Esophagus muscularis mucosa (tissue), 4 donors: ENCODE data around the gene CTDSP1. TPM values are rescaled to one million over a fixed set of nuclear protein-coding genes. Genes with fewer than 3 reads are reported as not detected.

Experiments used
- DNase-seq: peaks from one replicate; pipeline ENCODE4 v3.0.0-alpha.2; 2017; ENCODE audit errors: extremely low spot score
- H3K27ac ChIP-seq, 4 donors: fragments of 200-600 bp; sonication (generic); replicated peaks in 1 of 4; 1 replicate in 3 of 4; 2 replicates in 1 of 4; pipeline ENCODE4 v1.5.1; 2016 to 2019; ENCODE audit warnings: mild to moderate bottlenecking in 1 of 4
- H3K27me3 ChIP-seq, 4 donors: fragments of 200-600 bp; sonication (generic); one replicate each; pipeline versions ENCODE4 v1.5.1 to v1.6.0; 2016 to 2019
- H3K36me3 ChIP-seq, 4 donors: fragments of 200-600 bp; sonication (generic); one replicate each; pipeline ENCODE4 v1.5.1; 2016 to 2019
- H3K4me1 ChIP-seq, 4 donors: fragments of 200-600 bp; sonication (generic); one replicate each; pipeline ENCODE4 v1.5.1; 2016 to 2019
- H3K4me3 ChIP-seq, 4 donors: fragments of 200-600 bp; sonication (generic); 1 replicate in 2 of 4; 2 replicates in 2 of 4; pipeline ENCODE4 v1.5.1; 2016 to 2019; ENCODE audit warnings: mild to moderate bottlenecking in 4 of 4, moderate library complexity in 1 of 4
- H3K9me3 ChIP-seq, 4 donors: fragments of 200-600 bp; sonication (generic); 1 replicate in 3 of 4; 2 replicates in 1 of 4; pipeline ENCODE4 v1.5.1; 2016 to 2019
- EP300 ChIP-seq: sonication (generic); formaldehyde crosslinking; IDR thresholded peaks from one replicate; pipeline ENCODE4 v1.6.1; 2017; ENCODE audit warnings: antibody characterized with exemption
- POLR2A ChIP-seq: fragments of 450-650 bp; IDR thresholded peaks from one replicate; pipeline ENCODE4 v1.6.1; 2017; ENCODE audit warnings: antibody characterized with exemption, moderate library complexity, mild to moderate bottlenecking, low read depth
- POLR2AphosphoS5 ChIP-seq, 2 donors: sonication (generic); formaldehyde crosslinking; IDR thresholded peaks; one replicate each; pipeline ENCODE4 v1.6.1; 2017; ENCODE audit warnings: antibody characterized with exemption in 2 of 2
- WGBS: methylation state at CpG from one replicate; pipeline ENCODE4 v1.1.5; 2018; 5-methylcytosine and 5-hydroxymethylcytosine counted together
- intact Hi-C: fragments of 100-400 bp; cut with DNase I; formaldehyde crosslinking; loops from one replicate; pipeline ENCODE4 v1.15.1; 2023
- total RNA-seq, 4 donors: library from RNA; depleted of rRNA; stranded (reverse); fragments of >200 nt; gene quantifications; one replicate each; pipeline versions ENCODE4 v1.1.0 to v1.2.1, GENCODE V29; 2016
- TF ChIP-seq, protein P1 (sequence below), 3 experiments: fragments of 200-600 bp in 2 of 3; fragments of 450-650 bp in 1 of 3; sonication (generic) in 2 of 3; IDR thresholded peaks; one replicate each; pipeline ENCODE4 v1.5.1; 2017 to 2019; ENCODE audit warnings: antibody characterized with exemption in 3 of 3, mild to moderate bottlenecking in 2 of 3, moderate library complexity in 1 of 3

CTDSP1 gene
- total RNA-seq, 4 donors from 2014 or later = 121 to 176 (median 137) TPM

DNA sequence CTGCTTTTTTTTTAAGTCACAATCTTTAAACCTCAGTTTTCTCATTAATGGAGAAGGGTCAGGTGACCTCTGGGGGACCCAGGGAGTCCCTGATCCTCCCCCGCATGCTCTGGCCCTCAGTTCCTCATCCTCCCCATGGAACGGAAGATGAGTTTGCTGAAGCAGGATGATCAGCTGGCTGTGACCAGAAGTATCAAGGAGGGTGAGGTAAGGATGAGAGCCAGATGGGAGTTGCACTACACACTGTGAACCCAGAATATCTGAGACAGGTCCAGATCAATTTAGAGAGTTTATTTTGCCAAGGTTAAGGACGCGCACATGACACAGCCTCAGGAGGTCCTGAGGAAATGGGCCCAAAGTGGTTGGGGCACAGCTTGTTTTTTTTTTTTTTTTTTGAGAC, 39.2 kb upstream of the CTDSP1 start:
- no peak for TF ChIP-seq EP300
- no peak for TF ChIP-seq POLR2A
- TF ChIP-seq POLR2AphosphoS5 (IDR thresholded peaks at IDR 0.05) = no peak
- TF ChIP-seq, protein P1, sequence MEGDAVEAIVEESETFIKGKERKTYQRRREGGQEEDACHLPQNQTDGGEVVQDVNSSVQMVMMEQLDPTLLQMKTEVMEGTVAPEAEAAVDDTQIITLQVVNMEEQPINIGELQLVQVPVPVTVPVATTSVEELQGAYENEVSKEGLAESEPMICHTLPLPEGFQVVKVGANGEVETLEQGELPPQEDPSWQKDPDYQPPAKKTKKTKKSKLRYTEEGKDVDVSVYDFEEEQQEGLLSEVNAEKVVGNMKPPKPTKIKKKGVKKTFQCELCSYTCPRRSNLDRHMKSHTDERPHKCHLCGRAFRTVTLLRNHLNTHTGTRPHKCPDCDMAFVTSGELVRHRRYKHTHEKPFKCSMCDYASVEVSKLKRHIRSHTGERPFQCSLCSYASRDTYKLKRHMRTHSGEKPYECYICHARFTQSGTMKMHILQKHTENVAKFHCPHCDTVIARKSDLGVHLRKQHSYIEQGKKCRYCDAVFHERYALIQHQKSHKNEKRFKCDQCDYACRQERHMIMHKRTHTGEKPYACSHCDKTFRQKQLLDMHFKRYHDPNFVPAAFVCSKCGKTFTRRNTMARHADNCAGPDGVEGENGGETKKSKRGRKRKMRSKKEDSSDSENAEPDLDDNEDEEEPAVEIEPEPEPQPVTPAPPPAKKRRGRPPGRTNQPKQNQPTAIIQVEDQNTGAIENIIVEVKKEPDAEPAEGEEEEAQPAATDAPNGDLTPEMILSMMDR (IDR thresholded peaks at IDR 0.05) = no peak
- intact Hi-C loops = loop anchor here (5.0 kb wide), 1 partner anchor 38 kb away; no protein-coding TSS in a partner anchor
- Histone ChIP-seq H3K9me3 (no peaks in the 10 kb centered on the region), H3K27me3 (no peaks in the 10 kb centered on the region), H3K36me3 (no peaks in the 10 kb centered on the region), H3K27ac (no peak overlapping the region), H3K4me3 (no peak overlapping the region), H3K4me1 (peaks cover 0 to 10% (median 8%) of the 10 kb centered on the region in 4 donors)
- no peak for DNase-seq
- WGBS = 90% methylated on average over 4 of the region's 4 CpGs

DNA sequence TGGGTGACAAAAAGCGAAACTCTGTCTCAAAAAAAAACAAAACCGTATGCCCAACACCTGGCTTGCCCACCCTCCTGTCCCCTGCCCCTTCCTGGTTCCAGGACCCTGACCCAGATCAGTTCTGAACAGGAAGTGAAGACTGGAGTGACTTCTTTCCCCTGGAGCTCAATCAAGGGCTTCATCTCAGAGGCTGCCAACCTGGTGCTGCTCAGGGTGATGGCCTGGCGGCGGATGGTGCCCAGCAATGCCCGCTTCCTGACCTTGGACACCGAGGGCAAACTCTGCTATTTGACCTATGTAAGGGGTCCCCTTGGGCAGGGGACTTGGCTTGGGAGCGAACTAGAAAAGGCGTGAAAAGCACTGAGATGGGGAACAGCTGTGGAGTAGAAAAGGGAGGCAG, 37.1 kb upstream of the CTDSP1 start:
- DNase-seq = no peak
- 94% methylated on average over 7 of the region's 8 CpGs for WGBS
- H3K4me3 ChIP-seq = no peak overlapping the region
- TF ChIP-seq POLR2AphosphoS5 (IDR thresholded peaks at IDR 0.05) (no peak), POLR2A (no peak), EP300 (no peak)
- intact Hi-C loops = loop anchor here (5.0 kb wide), 1 partner anchor 40 kb away; no protein-coding TSS in a partner anchor
- no peak overlapping the region for H3K27ac ChIP-seq
- H3K9me3 ChIP-seq = peaks cover 0 to 8% (median 6%) of the 10 kb centered on the region in 4 donors
- no peaks in the 10 kb centered on the region for H3K27me3 ChIP-seq
- no peaks in the 10 kb centered on the region for H3K36me3 ChIP-seq
- peaks cover 4% of the 10 kb centered on the region in 4 donors for H3K4me1 ChIP-seq

DNA sequence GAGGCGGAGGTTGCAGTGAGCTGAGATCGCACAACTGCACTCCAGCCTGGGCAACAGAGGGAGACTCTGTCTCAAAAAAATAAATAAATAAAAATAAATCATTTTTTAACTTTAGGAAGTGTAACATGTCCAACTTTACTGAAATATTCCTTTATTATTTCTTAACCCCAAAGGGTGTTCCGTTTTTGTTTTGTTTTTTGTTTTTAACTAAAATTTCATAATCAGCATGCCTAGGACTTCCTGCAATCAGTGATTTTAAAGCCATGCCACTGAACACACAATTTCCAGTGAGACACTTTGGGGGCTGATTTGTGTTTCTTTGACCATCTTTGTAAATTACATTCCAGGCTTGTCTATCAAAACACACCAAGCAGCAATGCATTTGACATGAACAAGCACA, 35.9 kb upstream of the CTDSP1 start:
- Histone ChIP-seq H3K27me3 (no peaks in the 10 kb centered on the region), H3K27ac (no peak overlapping the region), H3K4me1 (peaks cover 11 to 15% (median 14%) of the 10 kb centered on the region in 4 donors), H3K36me3 (no peaks in the 10 kb centered on the region), H3K4me3 (no peak overlapping the region), H3K9me3 (peaks cover 0 to 8% (median 6%) of the 10 kb centered on the region in 4 donors)
- TF ChIP-seq EP300 (no peak), POLR2A (no peak), POLR2AphosphoS5 (IDR thresholded peaks at IDR 0.05) (no peak)
- TF ChIP-seq, protein P1 (IDR thresholded peaks at IDR 0.05) = no peak
- no peak for DNase-seq
- intact Hi-C loops = loop anchor here (5.0 kb wide), 1 partner anchor 41 kb away; no protein-coding TSS in a partner anchor
- 88% methylated on average over 3 of the region's 3 CpGs for WGBS

DNA sequence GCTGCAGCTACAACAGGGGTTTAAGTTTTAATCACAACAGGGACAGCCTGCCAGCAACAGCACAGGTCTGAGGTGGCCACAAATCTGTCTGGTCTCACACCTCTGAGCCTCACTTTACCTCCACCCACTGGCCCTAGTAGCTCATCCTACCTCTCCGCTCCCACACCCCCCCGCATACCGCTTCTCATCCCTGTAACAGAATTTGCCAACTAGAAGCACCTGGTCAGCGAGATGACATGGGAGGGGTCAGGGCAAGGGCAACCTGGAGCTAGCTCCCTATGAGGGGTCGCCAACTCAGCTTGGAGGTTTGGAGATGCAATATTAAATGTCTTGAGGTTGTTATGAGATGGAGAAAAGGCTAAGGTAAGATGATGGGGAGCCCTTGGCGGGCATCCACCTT, 35.5 kb upstream of the CTDSP1 start:
- 89% methylated on average over 6 of the region's 6 CpGs for WGBS
- no peak for DNase-seq
- no peaks in the 10 kb centered on the region for H3K27me3 ChIP-seq
- no peak overlapping the region for H3K27ac ChIP-seq
- intact Hi-C loops = loop anchor here (5.0 kb wide), 1 partner anchor 42 kb away; no protein-coding TSS in a partner anchor
- TF ChIP-seq POLR2AphosphoS5 (IDR thresholded peaks at IDR 0.05) (no peak), POLR2A (no peak), EP300 (no peak)
- TF ChIP-seq, protein P1 (IDR thresholded peaks at IDR 0.05) = no peak
- H3K4me3 ChIP-seq = no peak overlapping the region
- H3K36me3 ChIP-seq = no peaks in the 10 kb centered on the region
- H3K9me3 ChIP-seq = peaks cover 0 to 8% (median 6%) of the 10 kb centered on the region in 4 donors
- H3K4me1 ChIP-seq = peaks cover 15 to 20% (median 18%) of the 10 kb centered on the region in 4 donors

DNA sequence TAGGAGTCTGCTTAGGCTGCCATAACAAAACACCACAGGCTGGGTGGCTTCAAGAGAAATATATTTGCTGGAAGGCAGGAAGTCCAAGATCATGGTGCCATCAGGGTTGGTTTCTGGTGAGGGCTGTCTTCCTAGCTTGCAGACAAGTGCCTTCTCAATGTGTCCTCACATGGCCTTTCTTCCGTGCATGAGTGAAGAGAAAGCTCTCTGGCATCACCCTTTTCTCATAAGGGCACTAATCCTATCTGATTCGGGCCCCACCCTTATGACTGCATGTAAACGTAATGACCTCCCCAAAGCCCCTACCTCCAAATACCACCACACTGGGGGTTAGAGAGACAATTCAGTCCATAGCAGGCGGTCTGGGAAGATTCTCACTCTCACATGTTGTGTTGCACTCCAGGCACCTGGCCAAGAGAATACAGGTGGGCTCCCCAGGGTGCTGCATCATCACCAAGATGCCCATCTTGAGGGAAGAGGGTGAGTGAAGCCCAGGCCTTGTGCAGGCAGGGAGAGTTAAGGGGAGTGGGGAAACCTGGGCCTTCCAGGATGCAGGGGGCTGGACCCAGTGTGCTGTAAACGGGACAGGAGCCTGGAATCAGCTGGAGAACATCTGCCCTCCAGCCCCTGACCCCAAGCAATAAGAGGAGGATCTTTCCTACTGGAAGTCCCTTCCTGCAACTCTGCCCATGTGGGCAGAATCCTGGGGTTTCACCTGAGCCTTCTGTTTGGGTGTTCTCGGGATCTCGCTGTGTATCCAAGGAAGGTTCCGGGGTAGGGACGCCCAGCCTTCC, 32.9 kb upstream of the CTDSP1 start:
- H3K4me1 ChIP-seq = peaks cover 15 to 25% (median 23%) of the 10 kb centered on the region in 4 donors
- no peak for TF ChIP-seq EP300
- TF ChIP-seq, protein P1 (IDR thresholded peaks at IDR 0.05) = no peak
- no peak for TF ChIP-seq POLR2AphosphoS5 (IDR thresholded peaks at IDR 0.05)
- TF ChIP-seq POLR2A = no peak
- no peak for DNase-seq
- H3K27ac ChIP-seq = peak overlapping the region; percentile 83 to 88 (median 86)
- intact Hi-C loops = no loop called here
- peak overlapping the region; percentile 55 to 65 (median 60) for H3K4me3 ChIP-seq
- H3K27me3 ChIP-seq = no peaks in the 10 kb centered on the region
- no peaks in the 10 kb centered on the region for H3K36me3 ChIP-seq
- H3K9me3 ChIP-seq = peaks cover 0 to 8% (median 6%) of the 10 kb centered on the region in 4 donors
- WGBS = 91% methylated on average over 9 of the region's 9 CpGs
